H1 (cell line): ENCODE data around the gene ISM1. TPM values are rescaled to one million over a fixed set of nuclear protein-coding genes. Genes with fewer than 3 reads are reported as not detected.

Experiments
- RAD21 ChIP-seq, 2 experiments: IDR thresholded peaks in 1 of 2; conservative IDR thresholded peaks in 1 of 2; 2 replicates each; pipeline ENCODE4 v1.6.1; 2011; ENCODE audit warnings: low read depth in 2 of 2, low read length in 2 of 2, improper control_type of control experiment in 1 of 2, inconsistent platforms in 1 of 2, mild to moderate bottlenecking in 1 of 2, moderate library complexity in 1 of 2
- polyA plus RNA-seq, 7 experiments: library from polyadenylated mRNA; depleted of rRNA in 3 of 7; stranded (reverse) in 5 of 7; unstranded in 2 of 7; fragments of >200 nt in 5 of 7; fragments of 200-250 nt in 2 of 7; gene quantifications; 1 replicate in 5 of 7; 2 replicates in 1 of 7; 4 replicates in 1 of 7; pipeline versions ENCODE4 v1.2.1 to v1.2.3, GENCODE V29; 2011 to 2013; ENCODE audit warnings: missing spikeins in 2 of 7, mixed read lengths in 2 of 7
- total RNA-seq: library from RNA; stranded (reverse); fragmentation: NEBNext Ultra II Directional; extraction: Animal tissue kit (Norgen Biotek cat#: 25700); gene quantifications from 2 replicates; pipeline ENCODE4 v1.2.1, GENCODE V29; 2021

Gene ISM1
- total and polyA plus RNA-seq, 2 of the 8 experiments (the other 6 are each of a cell fraction or from before 2014, with no cell fraction given): 0.62 to 0.97 TPM

- TF ChIP-seq RAD21 (IDR thresholded peaks at IDR 0.05 in 1 of 2, conservative IDR thresholded peaks at IDR 0.05 in 1 of 2; ENCODE audit: low read depth in 2 of 2, low read length in 2 of 2): no peak
Observed at GRCh38 chr20:13183005-13183404, 38.1 kb upstream of the ISM1 start (continued).
